ENCODE results near the gene ATG4C. TPM values are rescaled to one million over a fixed set of nuclear protein-coding genes. Genes with fewer than 3 reads are reported as not detected.

The ATG4C gene
- total RNA-seq, 2 donors from 2014 or later = 5.6 to 11.8 TPM

GRCh38 chr1:62879962-62880361, 96.0 kb downstream of the ATG4C start:
- no peaks in the 10 kb centered on the region for H3K27me3 ChIP-seq (replicated peaks; ENCODE audit: insufficient read depth)
- no peak for TF ChIP-seq POLR2A (IDR thresholded peaks at IDR 0.05)
- TF ChIP-seq POLR2AphosphoS5 (IDR thresholded peaks at IDR 0.05) = no peak
- no peak for TF ChIP-seq CTCF (IDR thresholded peaks at IDR 0.05)
- H3K27ac ChIP-seq = no peak overlapping the region
- H3K4me3 ChIP-seq = no peak overlapping the region
- no peak for DNase-seq (ENCODE audit: low spot score)
- H3K9me3 ChIP-seq = no peaks in the 10 kb centered on the region
- intact Hi-C loops (cut with DNase I) = no loop called here
- H3K4me1 ChIP-seq (replicated peaks) = no peaks in the 10 kb centered on the region
- H3K36me3 ChIP-seq = no peaks in the 10 kb centered on the region
- 96% methylated on average over 1 of the region's 1 CpG for WGBS

DNA sequence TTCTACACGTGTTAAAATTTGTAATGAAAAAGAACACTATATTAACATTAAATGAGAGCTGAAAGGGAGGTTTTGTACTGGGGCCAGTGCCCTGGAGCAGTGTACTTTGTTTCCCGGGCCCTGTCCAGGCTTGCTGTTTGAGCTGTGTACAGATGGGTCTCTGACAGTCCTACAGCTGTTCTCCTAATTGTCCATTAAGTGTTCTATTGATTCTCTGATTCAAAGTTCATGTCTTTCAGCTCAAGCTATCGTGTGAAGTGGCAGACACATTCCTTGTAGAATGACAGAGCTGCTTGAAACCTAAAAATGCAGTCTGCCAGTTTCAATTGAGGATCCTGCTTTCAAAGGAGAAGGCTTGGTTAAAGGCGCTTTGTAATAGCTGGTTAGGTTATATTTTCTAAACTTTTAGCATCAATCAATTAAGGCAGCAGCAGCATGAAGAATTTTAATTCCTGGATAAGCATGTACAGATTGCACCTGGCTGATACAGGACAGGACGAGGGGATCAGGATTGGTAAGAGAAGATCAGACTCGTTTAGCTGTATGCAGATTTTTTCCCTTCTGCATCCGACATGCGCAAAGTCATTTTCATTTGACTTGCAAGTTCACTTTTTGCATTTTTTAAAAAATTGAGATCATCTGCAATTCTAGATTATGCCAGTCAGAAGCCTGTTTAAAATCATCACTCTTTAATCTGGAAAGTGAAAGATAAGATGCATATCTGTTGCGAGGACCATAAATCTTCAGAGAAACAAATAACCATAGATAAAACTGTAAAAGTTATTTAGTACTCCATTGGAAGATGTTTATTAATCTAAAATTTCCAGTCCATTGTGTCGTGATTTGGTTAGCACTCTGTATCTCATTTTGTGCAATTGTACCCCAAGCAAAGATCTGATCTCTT, 98.5 kb downstream of the ATG4C start:
- intact Hi-C loops (cut with DNase I) = no loop called here
- H3K4me3 ChIP-seq = no peak overlapping the region
- no peaks in the 10 kb centered on the region for H3K4me1 ChIP-seq (replicated peaks)
- H3K27me3 ChIP-seq (replicated peaks; ENCODE audit: insufficient read depth) = peaks cover 3% of the 10 kb centered on the region
- H3K9me3 ChIP-seq = no peaks in the 10 kb centered on the region
- WGBS = 42% methylated on average over 10 of the region's 10 CpGs
- H3K27ac ChIP-seq = no peak overlapping the region
- no peaks in the 10 kb centered on the region for H3K36me3 ChIP-seq
- no peak for DNase-seq (ENCODE audit: low spot score)
- TF ChIP-seq POLR2AphosphoS5 (IDR thresholded peaks at IDR 0.05) (no peak), CTCF (IDR thresholded peaks at IDR 0.05) (no peak), POLR2A (IDR thresholded peaks at IDR 0.05) (no peak)

- Histone ChIP-seq H3K9me3 (no peaks in the 10 kb centered on the region), H3K27me3 (replicated peaks; ENCODE audit: insufficient read depth) (peaks cover 3% of the 10 kb centered on the region), H3K36me3 (no peaks in the 10 kb centered on the region), H3K27ac (no peak overlapping the region), H3K4me1 (replicated peaks) (no peaks in the 10 kb centered on the region), H3K4me3 (no peak overlapping the region)
- DNase-seq (ENCODE audit: low spot score) = no peak
- intact Hi-C loops (cut with DNase I) = no loop called here
- no peak for TF ChIP-seq POLR2A (IDR thresholded peaks at IDR 0.05)
- no peak for TF ChIP-seq POLR2AphosphoS5 (IDR thresholded peaks at IDR 0.05)
- TF ChIP-seq CTCF (IDR thresholded peaks at IDR 0.05) = no peak
Measured at GRCh38 chr1:62884156-62884740, 100.3 kb downstream of the ATG4C start.

- H3K27me3 ChIP-seq (replicated peaks; ENCODE audit: insufficient read depth) = peaks cover 3% of the 10 kb centered on the region
- TF ChIP-seq CTCF (IDR thresholded peaks at IDR 0.05) (no peak), POLR2AphosphoS5 (IDR thresholded peaks at IDR 0.05) (no peak), POLR2A (IDR thresholded peaks at IDR 0.05) (no peak)
- no peaks in the 10 kb centered on the region for H3K9me3 ChIP-seq
- intact Hi-C loops (cut with DNase I) = no loop called here
- DNase-seq (ENCODE audit: low spot score) = no peak
- H3K4me3 ChIP-seq = no peak overlapping the region
- no peaks in the 10 kb centered on the region for H3K4me1 ChIP-seq (replicated peaks)
- no peaks in the 10 kb centered on the region for H3K36me3 ChIP-seq
- 85% methylated on average over 6 of the region's 6 CpGs for WGBS
- H3K27ac ChIP-seq = no peak overlapping the region
Measured at GRCh38 chr1:62887799-62888507, 104.0 kb downstream of the ATG4C start.

Data from prostate gland (tissue), 2 donors.